HEK293 (cell line): ENCODE results near the gene MSANTD3.

Source experiments
- EGR2 ChIP-seq: fragments of 450-650 bp; formaldehyde crosslinking; IDR thresholded peaks from 2 replicates; pipeline ENCODE4 v1.5.1; 2016; ENCODE audit warnings: low read depth, missing biosample characterization, missing genetic modification characterization
- KLF17 ChIP-seq: fragments of 450-650 bp; formaldehyde crosslinking; IDR thresholded peaks from 2 replicates; pipeline ENCODE4 v1.5.1; 2016; ENCODE audit warnings: missing biosample characterization, missing genetic modification characterization
- KLF9 ChIP-seq: fragments of 450-650 bp; formaldehyde crosslinking; IDR thresholded peaks from 2 replicates; pipeline ENCODE4 v1.5.1; 2016; ENCODE audit warnings: missing biosample characterization, missing genetic modification characterization, low read depth
- MZF1 ChIP-seq: fragments of 450-650 bp; formaldehyde crosslinking; IDR thresholded peaks from 2 replicates; pipeline ENCODE4 v1.5.1; 2017; ENCODE audit warnings: missing biosample characterization, missing genetic modification characterization, borderline replicate concordance
- OSR2 ChIP-seq: fragments of 450-650 bp; formaldehyde crosslinking; IDR thresholded peaks from 2 replicates; pipeline ENCODE4 v1.5.1; 2016; ENCODE audit warnings: missing biosample characterization, missing genetic modification characterization
- PATZ1 ChIP-seq: fragments of 450-650 bp; formaldehyde crosslinking; IDR thresholded peaks from 2 replicates; pipeline ENCODE4 v1.5.1; 2016; ENCODE audit warnings: missing biosample characterization, missing genetic modification characterization
- PRDM2 ChIP-seq: fragments of 450-650 bp; formaldehyde crosslinking; IDR thresholded peaks from 2 replicates; pipeline ENCODE4 v1.5.1; 2016; ENCODE audit warnings: missing biosample characterization, missing genetic modification characterization, borderline replicate concordance
- RBAK ChIP-seq: fragments of 450-650 bp; formaldehyde crosslinking; IDR thresholded peaks from 2 replicates; pipeline ENCODE4 v1.5.1; 2016; ENCODE audit warnings: missing biosample characterization, missing genetic modification characterization
- SCRT2 ChIP-seq: fragments of 450-650 bp; formaldehyde crosslinking; IDR thresholded peaks from 2 replicates; pipeline ENCODE4 v1.5.1; 2016; ENCODE audit warnings: missing biosample characterization, missing genetic modification characterization
- YY1 ChIP-seq: fragments of 450-650 bp; formaldehyde crosslinking; IDR thresholded peaks from 2 replicates; pipeline ENCODE4 v1.5.1; 2018; ENCODE audit warnings: missing biosample characterization, missing genetic modification characterization
- ZBTB7A ChIP-seq: fragments of 450-650 bp; formaldehyde crosslinking; IDR thresholded peaks from 2 replicates; pipeline ENCODE4 v1.5.1; 2016; ENCODE audit warnings: low read depth, missing biosample characterization, missing genetic modification characterization
- ZBTB8A ChIP-seq: fragments of 450-650 bp; formaldehyde crosslinking; IDR thresholded peaks from 2 replicates; pipeline ENCODE4 v1.5.1; 2016; ENCODE audit warnings: missing biosample characterization, missing genetic modification characterization
- ZNF114 ChIP-seq: fragments of 450-650 bp; formaldehyde crosslinking; IDR thresholded peaks from 2 replicates; pipeline ENCODE4 v1.5.0; 2017; ENCODE audit warnings: missing biosample characterization, missing genetic modification characterization
- ZNF174 ChIP-seq: fragments of 450-650 bp; formaldehyde crosslinking; IDR thresholded peaks from 2 replicates; pipeline ENCODE4 v1.5.0; 2017; ENCODE audit warnings: missing biosample characterization, mild to moderate bottlenecking, missing genetic modification characterization
- ZNF18 ChIP-seq: fragments of 450-650 bp; formaldehyde crosslinking; IDR thresholded peaks from 2 replicates; pipeline ENCODE4 v1.5.1; 2016; ENCODE audit warnings: missing biosample characterization, missing genetic modification characterization
- ZNF324 ChIP-seq: fragments of 450-650 bp; formaldehyde crosslinking; IDR thresholded peaks from 2 replicates; pipeline ENCODE4 v1.5.1; 2016; ENCODE audit warnings: missing biosample characterization, missing genetic modification characterization
- ZNF335 ChIP-seq: fragments of 450-650 bp; formaldehyde crosslinking; conservative IDR thresholded peaks from 2 replicates; pipeline ENCODE4 v1.5.1; 2016; ENCODE audit warnings: missing biosample characterization, missing genetic modification characterization
- ZNF366 ChIP-seq: fragments of 450-650 bp; formaldehyde crosslinking; conservative IDR thresholded peaks from 2 replicates; pipeline ENCODE4 v1.5.1; 2016; ENCODE audit warnings: missing biosample characterization, missing genetic modification characterization
- ZNF398 ChIP-seq: fragments of 450-650 bp; formaldehyde crosslinking; IDR thresholded peaks from 2 replicates; pipeline ENCODE4 v1.5.1; 2017; ENCODE audit warnings: missing biosample characterization, missing genetic modification characterization
- ZNF585B ChIP-seq: fragments of 450-650 bp; formaldehyde crosslinking; IDR thresholded peaks from 2 replicates; pipeline ENCODE4 v1.5.1; 2016; ENCODE audit warnings: missing biosample characterization, missing genetic modification characterization
- ZNF629 ChIP-seq: fragments of 450-650 bp; formaldehyde crosslinking; IDR thresholded peaks from 2 replicates; pipeline ENCODE4 v1.5.1; 2017; ENCODE audit warnings: missing biosample characterization, missing genetic modification characterization
- ZXDB ChIP-seq: fragments of 450-650 bp; formaldehyde crosslinking; IDR thresholded peaks from 2 replicates; pipeline ENCODE4 v1.5.1; 2016; ENCODE audit warnings: missing biosample characterization, missing genetic modification characterization

MSANTD3 gene

GRCh38 chr9:100411472-100412283 lies 15.3 kb upstream of the MSANTD3 start (continued):
- TF ChIP-seq ZNF18 (tag by site-specific recombination) (0 out of 2 replicates have a peak, but pooled peaks have one; percentile 14), ZNF366 (tag by site-specific recombination) (peak; percentile 45; the same call in 1 of the 2 replicates), ZNF398 (tag by site-specific recombination) (no peak), PATZ1 (peak; percentile 30; the same call in 1 of the 2 replicates), ZNF585B (tag by site-specific recombination) (no peak), PRDM2 (tag by site-specific recombination) (no peak), ZNF324 (tag by site-specific recombination) (no peak), MZF1 (tag by site-specific recombination) (0 out of 2 replicates have a peak, but pooled peaks have one; percentile 16), EGR2 (tag by site-specific recombination) (0 out of 2 replicates have a peak, but pooled peaks have one; percentile 17), ZXDB (tag by site-specific recombination) (0 out of 2 replicates have a peak, but pooled peaks have one; percentile 18), ZNF114 (tag by site-specific recombination) (no peak), ZBTB7A (no peak), ZNF335 (tag by site-specific recombination) (peak; percentile 65), ZBTB8A (peak; percentile 34; the same call in 1 of the 2 replicates), RBAK (tag by site-specific recombination) (no peak), OSR2 (tag by site-specific recombination) (peak; percentile 46; the same call in 1 of the 2 replicates), KLF17 (tag by site-specific recombination) (no peak), KLF9 (peak; percentile 45), SCRT2 (tag by site-specific recombination) (no peak), ZNF174 (no peak), ZNF629 (tag by site-specific recombination) (peak; percentile 55; the same call in 1 of the 2 replicates), YY1 (tag by site-specific recombination) (no peak)
